H9 (cell line): Measurements from ENCODE around the gene MEN1. TPM values are rescaled to one million over a fixed set of nuclear protein-coding genes. Genes with fewer than 3 reads are reported as not detected.

Experiments used
- DNase-seq: peaks from one replicate; pipeline ENCODE4 v3.0.0-alpha.2; 2017
- H2AFZ ChIP-seq: one replicate; pipeline ENCODE4 v1.6.1; 2013; ENCODE audit warnings: mild to moderate bottlenecking, low read length, control low read depth, moderate library complexity
- H2AK5ac ChIP-seq: 2 replicates; pipeline ENCODE4 v1.6.1; 2013; ENCODE audit warnings: low read length, control low read depth, mixed read lengths; ENCODE audit not compliant: insufficient read length
- H2BK120ac ChIP-seq: one replicate; pipeline ENCODE4 v1.6.1; 2013; ENCODE audit warnings: low read depth, mild to moderate bottlenecking, low read length, control low read depth, inconsistent platforms; ENCODE audit not compliant: poor library complexity, severe bottlenecking
- H2BK12ac ChIP-seq: 2 replicates; pipeline ENCODE4 v1.6.1; 2013; ENCODE audit warnings: low read length, control low read depth, mixed read lengths, low read depth; ENCODE audit not compliant: insufficient read length
- H2BK15ac ChIP-seq: 2 replicates; pipeline ENCODE4 v1.6.1; 2013; ENCODE audit warnings: low read depth, low read length, control low read depth
- H2BK20ac ChIP-seq: one replicate; pipeline ENCODE4 v1.6.1; 2013; ENCODE audit warnings: low read depth, mild to moderate bottlenecking, low read length, control low read depth, inconsistent platforms; ENCODE audit not compliant: poor library complexity, severe bottlenecking
- H2BK5ac ChIP-seq: 2 replicates; pipeline ENCODE4 v1.6.1; 2013; ENCODE audit warnings: low read length, control low read depth, mixed read lengths; ENCODE audit not compliant: insufficient read length
- H3K14ac ChIP-seq: 2 replicates; pipeline ENCODE4 v1.6.1; 2013; ENCODE audit warnings: low read length, control low read depth; ENCODE audit not compliant: insufficient read depth
- H3K18ac ChIP-seq: 2 replicates; pipeline ENCODE4 v1.6.1; 2013; ENCODE audit warnings: low read depth, mild to moderate bottlenecking, mixed read lengths, low read length, control low read depth; ENCODE audit not compliant: insufficient read length
- H3K23ac ChIP-seq: 2 replicates; pipeline ENCODE4 v1.6.1; 2013; ENCODE audit warnings: low read length, control low read depth, mixed read lengths, low read depth; ENCODE audit not compliant: insufficient read length
- H3K23me2 ChIP-seq: 2 replicates; pipeline ENCODE4 v1.6.1; 2013; ENCODE audit warnings: low read depth, mild to moderate bottlenecking, mixed read lengths, low read length, control low read depth; ENCODE audit not compliant: insufficient read length, poor library complexity, severe bottlenecking
- H3K27ac ChIP-seq: 2 replicates; pipeline ENCODE4 v1.5.1; 2013; ENCODE audit warnings: low read length, control low read depth, mixed read lengths, low read depth; ENCODE audit not compliant: insufficient read length
- H3K27me3 ChIP-seq: 2 replicates; pipeline ENCODE4 v1.6.1; 2013; ENCODE audit warnings: low read length, control low read depth, inconsistent platforms; ENCODE audit not compliant: insufficient read depth
- H3K4ac ChIP-seq: 2 replicates; pipeline ENCODE4 v1.6.1; 2013; ENCODE audit warnings: low read depth, mild to moderate bottlenecking, control low read depth, inconsistent platforms, low read length, moderate library complexity
- H3K4me1 ChIP-seq: 2 replicates; pipeline ENCODE4 v1.6.1; 2013; ENCODE audit warnings: low read length, control low read depth, inconsistent platforms; ENCODE audit not compliant: insufficient read depth
- H3K4me2 ChIP-seq: 2 replicates; pipeline ENCODE4 v1.6.1; 2013; ENCODE audit warnings: low read length, control low read depth, mixed read lengths; ENCODE audit not compliant: insufficient read length, insufficient read depth
- H3K56ac ChIP-seq: 2 replicates; pipeline ENCODE4 v1.6.1; 2013; ENCODE audit warnings: low read depth, mild to moderate bottlenecking, mixed read lengths, low read length, control low read depth; ENCODE audit not compliant: insufficient read length
- H3K79me1 ChIP-seq: 2 replicates; pipeline ENCODE4 v1.6.1; 2013; ENCODE audit warnings: low read depth, mild to moderate bottlenecking, moderate library complexity, low read length, control low read depth, inconsistent platforms; ENCODE audit not compliant: insufficient read depth, poor library complexity, severe bottlenecking
- H3K79me2 ChIP-seq: 2 replicates; pipeline ENCODE4 v1.6.1; 2013; ENCODE audit warnings: low read length, control low read depth, inconsistent platforms; ENCODE audit not compliant: insufficient read depth
- H3K9ac ChIP-seq: 2 replicates; pipeline ENCODE4 v1.6.1; 2013; ENCODE audit warnings: low read length, control low read depth, mixed read lengths; ENCODE audit not compliant: insufficient read length; ENCODE audit errors: extremely low read depth
- H3K9me3 ChIP-seq: one replicate; pipeline ENCODE4 v1.6.1; 2013; ENCODE audit warnings: low read depth, low read length, inconsistent platforms; ENCODE audit not compliant: control insufficient read depth
- H3T11ph ChIP-seq: one replicate; pipeline ENCODE4 v1.6.1; 2013; ENCODE audit warnings: mild to moderate bottlenecking, low read length, control low read depth, inconsistent platforms
- H4K20me1 ChIP-seq: one replicate; pipeline ENCODE4 v1.6.1; 2013; ENCODE audit not compliant: control insufficient read depth, insufficient read length, insufficient read depth
- H4K5ac ChIP-seq: 2 replicates; pipeline ENCODE4 v1.6.1; 2013; ENCODE audit warnings: low read depth, mild to moderate bottlenecking, mixed read lengths, low read length, control low read depth; ENCODE audit not compliant: insufficient read length
- H4K8ac ChIP-seq: replicated peaks from 2 replicates; pipeline ENCODE4 v1.6.1; 2013; ENCODE audit warnings: low read length, control low read depth, mixed read lengths, low read depth; ENCODE audit not compliant: insufficient read length
- H4K91ac ChIP-seq: 2 replicates; pipeline ENCODE4 v1.6.1; 2013; ENCODE audit warnings: low read depth, mild to moderate bottlenecking, moderate library complexity, mixed read lengths, low read length, control low read depth; ENCODE audit not compliant: insufficient read length
- H3K27ac Mint-ChIP-seq, 3 experiments: 2 replicates in 2 of 3; 3 replicates in 1 of 3; pipeline ENCODE4 v1.8.0; 2020 to 2021; ENCODE audit warnings: mixed read lengths in 3 of 3, mild to moderate bottlenecking in 1 of 3, moderate library complexity in 1 of 3
- H3K27me3 Mint-ChIP-seq: 2 replicates; pipeline ENCODE4 v1.8.0; 2021; ENCODE audit warnings: low read depth, mild to moderate bottlenecking, moderate library complexity, mixed read lengths
- H3K36me3 Mint-ChIP-seq, 3 experiments: 2 replicates in 2 of 3; 3 replicates in 1 of 3; pipeline ENCODE4 v1.8.0; 2020 to 2021; ENCODE audit warnings: low read depth in 3 of 3, mixed read lengths in 3 of 3; ENCODE audit not compliant: insufficient read depth in 1 of 3
- H3K4me1 Mint-ChIP-seq, 2 experiments: 2 replicates each; pipeline ENCODE4 v1.8.0; 2020; ENCODE audit warnings: mixed read lengths in 2 of 2
- H3K4me3 Mint-ChIP-seq, 2 experiments: 2 replicates in 1 of 2; 3 replicates in 1 of 2; pipeline ENCODE4 v1.8.0; 2020 to 2021; ENCODE audit warnings: mild to moderate bottlenecking in 2 of 2, mixed read lengths in 2 of 2, moderate library complexity in 1 of 2
- H3K9me3 Mint-ChIP-seq, 2 experiments: 2 replicates in 1 of 2; 3 replicates in 1 of 2; pipeline ENCODE4 v1.8.0; 2020; ENCODE audit warnings: mild to moderate bottlenecking in 2 of 2, mixed read lengths in 2 of 2, moderate library complexity in 1 of 2
- WGBS: extraction: QIAGEN DNeasy Blood & Tissue Kit; methylation state at CpG from one replicate; pipeline ENCODE4 v1.1.7; 2013; ENCODE audit warnings: missing lambda C conversion rate, low lambda C conversion rate, mixed read lengths; ENCODE audit not compliant: insufficient read length; ENCODE audit errors: extremely low coverage; 5-methylcytosine and 5-hydroxymethylcytosine counted together
- total RNA-seq: library from RNA; stranded (reverse); gene quantifications from 2 replicates; pipeline ENCODE4 v1.2.1, GENCODE V29; 2021
- TF ChIP-seq, protein P1 (sequence below): fragments of 200-600 bp; sonication (generic); conservative IDR thresholded peaks from 3 replicates; pipeline ENCODE4 v1.8.0; 2021; ENCODE audit warnings: antibody characterized with exemption, mild to moderate bottlenecking

The MEN1 gene
- total RNA-seq, 1 experiment from 2014 or later = 49.9 TPM

- H3K4me3 Mint-ChIP-seq = no peak overlapping the region
- no peak overlapping the region for H4K5ac ChIP-seq
- H3K23ac ChIP-seq = no peak overlapping the region
- peaks cover 21 to 22% of the 10 kb centered on the region in 2 experiments for H3K4me1 Mint-ChIP-seq
- H3K18ac ChIP-seq = no peak overlapping the region
- H3K27me3 Mint-ChIP-seq = no peaks in the 10 kb centered on the region
- H3K4me1 ChIP-seq = no peaks in the 10 kb centered on the region; the same call in 1 of the 2 replicates
- H3K14ac ChIP-seq = no peak overlapping the region
- H3K9me3 ChIP-seq = no peaks in the 10 kb centered on the region
- H3K9me3 Mint-ChIP-seq = no peaks in the 10 kb centered on the region
- TF ChIP-seq, protein P1, sequence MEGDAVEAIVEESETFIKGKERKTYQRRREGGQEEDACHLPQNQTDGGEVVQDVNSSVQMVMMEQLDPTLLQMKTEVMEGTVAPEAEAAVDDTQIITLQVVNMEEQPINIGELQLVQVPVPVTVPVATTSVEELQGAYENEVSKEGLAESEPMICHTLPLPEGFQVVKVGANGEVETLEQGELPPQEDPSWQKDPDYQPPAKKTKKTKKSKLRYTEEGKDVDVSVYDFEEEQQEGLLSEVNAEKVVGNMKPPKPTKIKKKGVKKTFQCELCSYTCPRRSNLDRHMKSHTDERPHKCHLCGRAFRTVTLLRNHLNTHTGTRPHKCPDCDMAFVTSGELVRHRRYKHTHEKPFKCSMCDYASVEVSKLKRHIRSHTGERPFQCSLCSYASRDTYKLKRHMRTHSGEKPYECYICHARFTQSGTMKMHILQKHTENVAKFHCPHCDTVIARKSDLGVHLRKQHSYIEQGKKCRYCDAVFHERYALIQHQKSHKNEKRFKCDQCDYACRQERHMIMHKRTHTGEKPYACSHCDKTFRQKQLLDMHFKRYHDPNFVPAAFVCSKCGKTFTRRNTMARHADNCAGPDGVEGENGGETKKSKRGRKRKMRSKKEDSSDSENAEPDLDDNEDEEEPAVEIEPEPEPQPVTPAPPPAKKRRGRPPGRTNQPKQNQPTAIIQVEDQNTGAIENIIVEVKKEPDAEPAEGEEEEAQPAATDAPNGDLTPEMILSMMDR = no peak
- H3K27me3 ChIP-seq = no peaks in the 10 kb centered on the region
- H3T11ph ChIP-seq = no peak overlapping the region
- H2BK5ac ChIP-seq = no peak overlapping the region
- H3K79me1 ChIP-seq = no peaks in the 10 kb centered on the region
- H4K91ac ChIP-seq = no peak overlapping the region
- no peak overlapping the region for H2AK5ac ChIP-seq
- peaks cover 2 to 14% (median 11%) of the 10 kb centered on the region in 3 experiments; a peak in 6 of 7 replicates for H3K36me3 Mint-ChIP-seq
- no peak overlapping the region for H3K56ac ChIP-seq
- no peak overlapping the region for H2AFZ ChIP-seq
- no peak overlapping the region for H3K27ac ChIP-seq
- no peak overlapping the region for H2BK12ac ChIP-seq
- no peak overlapping the region for H3K4ac ChIP-seq
- H3K4me2 ChIP-seq = no peak overlapping the region
- no peak overlapping the region for H2BK15ac ChIP-seq
- no peak overlapping the region for H4K8ac ChIP-seq
- no peak overlapping the region for H3K9ac ChIP-seq
- H3K27ac Mint-ChIP-seq = peak overlapping the region in 1 of 3 experiments; percentile 28; a peak in 1 of 7 replicates
- H3K23me2 ChIP-seq = no peaks in the 10 kb centered on the region
- DNase-seq = no peak
- no peak overlapping the region for H2BK120ac ChIP-seq
- no peaks in the 10 kb centered on the region for H3K79me2 ChIP-seq
- H2BK20ac ChIP-seq = no peak overlapping the region
- no CpG with 5 or more reads among the region's 24 CpGs for WGBS
- no peaks in the 10 kb centered on the region for H4K20me1 ChIP-seq
Measured at GRCh38 chr11:64852804-64853509, 42.6 kb upstream of the MEN1 start.
